GM11168 (cell line): ENCODE results near the gene ADAMTS14.
"Not testable (repeated sequence)": the region's sequence is repeated elsewhere in the genome, so short reads cannot be mapped to it uniquely, and the experiment has no call there.

Source experiments
- in situ Hi-C: fragments of 300-500 bp; cut with MboI; formaldehyde crosslinking; loops from one replicate; pipeline ENCODE4 v1.12.0; 2022; ENCODE audit warnings: low sequenced_read_pairs; ENCODE audit not compliant: unreplicated experiment

ADAMTS14 gene

DNA sequence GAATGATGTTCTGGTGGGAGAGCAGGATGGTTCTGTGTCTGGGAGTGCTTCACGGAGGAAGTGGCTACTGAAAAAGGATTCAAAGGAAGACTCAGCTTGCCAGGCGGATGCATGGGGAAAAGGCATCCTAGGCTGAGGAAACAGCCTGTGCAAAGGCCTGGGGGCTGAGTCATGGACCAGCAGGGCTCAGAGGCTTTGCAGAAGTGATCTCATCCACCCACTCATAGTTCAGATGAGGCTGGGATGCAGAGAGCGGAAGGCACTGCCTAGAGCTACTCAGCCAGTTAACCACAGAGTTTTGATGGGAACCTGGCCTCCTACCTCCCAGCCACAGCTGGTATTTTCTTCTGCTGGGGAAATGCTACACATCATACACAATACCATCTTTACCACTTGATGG is 15.8 kb upstream of the ADAMTS14 start:
- in situ Hi-C loops = no loop called here

DNA sequence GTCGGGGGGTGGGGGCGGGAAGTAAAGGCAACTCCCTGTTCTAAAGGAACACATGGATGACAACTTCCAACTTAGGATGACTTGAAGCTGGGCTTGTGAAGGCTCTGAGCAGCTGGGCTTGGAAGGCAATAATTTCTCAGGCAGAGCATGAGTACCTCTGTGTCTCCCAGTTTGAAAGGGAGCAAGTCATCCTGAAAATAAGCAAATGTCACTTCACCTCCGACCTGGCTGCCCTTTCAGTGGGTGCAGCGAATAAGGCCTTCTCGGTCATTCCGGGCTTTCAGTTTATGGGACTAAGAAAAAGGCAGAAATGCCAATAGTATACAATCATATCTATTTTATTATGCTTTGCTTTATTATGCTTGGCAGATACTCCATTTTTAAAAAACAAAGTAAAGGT is 15.3 kb upstream of the ADAMTS14 start:
- in situ Hi-C loops = no loop called here

DNA sequence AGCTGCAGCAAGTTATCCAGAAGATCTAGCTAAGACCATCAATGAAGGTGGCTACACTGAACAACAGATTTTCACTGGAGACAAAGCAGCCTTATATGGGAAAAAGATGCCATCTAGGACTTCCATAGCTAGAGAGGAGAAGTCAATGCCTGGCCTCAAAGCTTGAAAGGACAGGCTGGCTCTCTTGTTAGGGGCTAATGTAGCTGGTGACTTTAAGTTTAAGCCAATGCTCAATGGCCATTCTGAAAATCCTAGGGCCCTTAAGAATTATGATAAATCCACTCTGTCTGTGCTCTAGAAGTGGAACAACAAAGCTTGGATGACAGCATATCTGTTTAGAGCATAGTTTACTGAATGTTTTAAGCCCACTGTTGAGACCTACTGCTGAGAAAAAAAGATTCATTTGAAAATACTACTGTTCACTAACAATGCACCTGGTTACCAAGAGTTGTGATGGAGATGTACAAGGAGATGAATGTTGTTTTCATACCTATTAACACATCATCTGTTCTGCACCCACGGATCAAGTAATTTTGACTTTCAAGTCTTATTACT is 13.6 kb upstream of the ADAMTS14 start:
- in situ Hi-C loops = no loop called here

DNA sequence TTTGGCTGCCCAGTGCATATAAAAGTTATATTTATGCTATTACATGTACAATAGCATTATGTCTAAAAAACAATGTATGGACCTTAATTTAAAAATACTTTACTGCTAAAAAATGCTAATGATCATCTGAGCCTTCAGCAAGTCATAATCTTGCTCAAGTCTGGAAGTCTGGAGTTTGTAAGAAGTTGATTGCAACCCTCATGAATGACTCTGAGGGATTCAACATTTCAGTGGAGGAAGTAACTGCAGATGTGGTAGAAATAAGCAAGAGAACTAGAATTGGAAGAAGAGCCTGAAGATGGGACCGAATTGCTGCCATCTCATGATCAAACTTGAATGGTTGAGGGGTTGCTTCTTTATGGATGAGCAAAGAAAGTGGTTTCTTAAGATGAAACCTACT is 13.0 kb upstream of the ADAMTS14 start:
- in situ Hi-C loops = no loop called here

DNA sequence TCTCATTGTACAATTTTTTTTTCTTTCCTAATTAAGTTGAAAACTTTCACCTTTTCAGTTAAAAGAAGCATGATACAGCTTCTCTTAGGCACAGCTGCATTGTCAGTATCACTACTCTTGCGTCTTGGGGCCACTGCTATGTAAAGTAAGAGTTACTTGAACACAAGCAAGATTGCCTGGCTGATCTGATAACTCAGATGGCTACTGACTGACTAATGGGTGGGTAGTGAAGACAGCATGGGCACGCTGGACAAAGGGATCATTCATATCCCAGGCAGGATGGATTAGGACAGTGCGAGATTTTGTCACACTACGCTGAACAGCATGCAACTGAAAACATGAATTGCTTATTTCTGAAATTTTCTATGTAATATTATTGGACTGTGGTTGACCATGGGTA is 11.6 kb upstream of the ADAMTS14 start:
- in situ Hi-C loops = no loop called here

DNA sequence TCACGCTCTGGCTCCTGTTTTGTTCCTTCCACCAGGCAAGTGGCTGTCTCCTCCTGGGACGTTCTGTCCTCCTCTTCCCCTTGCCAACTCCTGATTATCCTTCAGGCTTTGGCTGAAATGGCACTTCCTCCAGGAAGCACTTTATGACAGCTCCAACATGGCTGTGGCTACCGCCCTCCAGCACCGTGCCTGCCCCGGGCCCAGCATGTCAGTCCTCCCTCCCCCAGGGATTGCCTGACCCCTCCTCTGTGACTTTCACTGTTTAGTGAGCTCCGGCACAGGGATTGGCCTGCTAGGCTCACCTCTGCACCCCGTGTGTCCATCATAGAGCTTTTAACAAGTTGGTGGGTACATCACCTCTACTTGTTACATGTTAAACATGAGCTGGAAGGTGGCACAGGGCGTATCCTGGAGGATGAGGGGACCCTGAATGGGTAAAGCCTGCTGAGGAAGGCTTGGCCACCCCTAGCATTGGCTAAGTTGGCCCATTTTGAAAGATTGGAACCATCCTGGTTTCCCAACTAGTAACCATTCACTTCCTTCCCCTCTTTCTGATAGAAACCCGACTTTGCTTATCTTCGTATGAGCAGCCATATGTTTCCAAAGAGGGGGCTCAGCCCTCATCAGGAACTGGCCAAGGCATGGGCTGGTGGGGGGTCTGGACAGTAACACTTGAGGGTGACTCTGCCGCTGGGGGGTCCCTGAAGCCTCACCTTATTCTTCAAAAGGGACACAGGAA is 10.5 kb upstream of the ADAMTS14 start:
- in situ Hi-C loops = no loop called here

DNA sequence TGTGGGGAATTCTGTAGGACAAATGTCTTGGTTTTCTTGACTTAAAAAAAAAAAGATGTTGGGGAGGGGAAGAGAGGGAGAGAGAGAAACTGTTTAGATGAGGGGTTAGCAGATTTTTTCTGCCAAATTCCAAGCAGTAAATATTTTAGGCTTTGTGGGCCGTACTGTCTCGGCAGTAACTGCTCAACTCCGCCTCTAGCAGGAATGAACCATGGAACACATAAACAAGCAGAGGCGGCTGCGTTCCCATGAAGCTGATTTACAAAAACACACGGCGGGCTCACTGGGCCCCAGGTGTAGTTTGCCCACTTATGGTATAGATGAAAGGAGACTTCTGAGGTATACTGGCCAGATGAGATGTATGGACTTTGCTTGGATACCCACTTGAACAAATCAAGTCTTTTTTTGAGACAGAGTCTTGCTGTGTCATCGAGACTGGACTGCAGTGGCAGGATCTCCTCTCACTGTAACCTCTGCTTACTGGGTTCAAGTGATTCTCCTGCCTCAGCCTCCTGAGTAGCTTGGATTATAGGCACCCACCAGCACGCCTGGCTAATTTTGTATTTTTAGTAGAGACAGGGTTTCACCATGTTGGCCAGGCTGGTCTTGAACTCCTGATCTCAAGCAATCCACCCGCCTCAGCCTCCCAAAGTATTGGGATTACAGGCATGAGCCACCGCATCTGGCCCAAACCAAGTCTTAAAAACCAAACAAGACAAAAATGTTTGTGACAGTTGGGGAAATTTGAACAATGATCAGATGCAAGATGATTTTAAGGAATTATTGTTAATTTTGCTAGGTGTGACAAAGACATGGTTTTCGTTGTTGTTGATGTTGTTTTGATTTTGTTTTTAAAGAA is 9.7 kb upstream of the ADAMTS14 start:
- in situ Hi-C loops = no loop called here

DNA sequence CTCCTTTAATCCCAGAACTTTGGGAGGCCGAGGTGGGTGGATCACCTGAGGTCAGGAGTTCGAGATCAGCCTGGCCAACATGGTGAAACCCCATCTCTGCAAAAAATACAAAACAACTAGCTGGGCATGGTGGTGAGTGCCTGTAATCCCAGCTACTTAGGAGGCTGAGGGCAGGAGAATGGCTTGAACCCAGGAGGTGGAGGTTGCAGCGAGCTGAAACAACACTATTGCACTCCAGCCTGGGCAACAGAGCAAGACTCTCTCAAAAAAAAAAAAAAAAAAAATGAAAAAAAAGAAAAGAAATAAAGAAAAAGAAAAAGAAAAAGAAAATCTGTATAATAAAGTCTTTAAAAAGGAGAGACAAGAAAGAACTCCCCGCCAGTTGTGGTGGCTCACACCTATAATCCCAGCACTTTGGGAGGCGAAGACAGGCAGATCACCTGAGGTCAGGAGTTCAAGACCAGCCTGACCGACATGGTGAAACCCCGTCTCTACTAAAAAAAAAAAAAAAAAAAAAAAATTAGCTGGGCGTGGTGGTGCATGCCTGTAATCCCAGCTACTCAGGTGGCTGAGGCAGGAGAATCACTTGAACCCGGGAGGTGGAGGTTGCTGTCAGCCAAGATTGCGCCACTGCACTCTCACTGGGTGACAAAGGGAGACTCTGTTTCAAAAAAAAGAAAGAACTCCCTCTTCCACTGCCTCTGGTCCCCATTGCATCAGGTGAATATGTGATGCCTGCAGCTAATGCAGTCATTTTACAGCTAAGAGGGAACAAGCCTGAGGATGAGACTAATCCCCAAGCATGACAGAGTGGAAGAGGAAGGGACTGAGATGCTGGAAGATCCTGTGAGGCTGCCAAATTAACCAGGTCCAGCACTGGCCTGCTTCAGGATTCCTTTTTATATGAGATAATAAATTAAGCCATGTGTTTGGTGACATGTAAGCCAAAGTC is 8.6 kb upstream of the ADAMTS14 start:
- in situ Hi-C loops = not testable (repeated sequence)

DNA sequence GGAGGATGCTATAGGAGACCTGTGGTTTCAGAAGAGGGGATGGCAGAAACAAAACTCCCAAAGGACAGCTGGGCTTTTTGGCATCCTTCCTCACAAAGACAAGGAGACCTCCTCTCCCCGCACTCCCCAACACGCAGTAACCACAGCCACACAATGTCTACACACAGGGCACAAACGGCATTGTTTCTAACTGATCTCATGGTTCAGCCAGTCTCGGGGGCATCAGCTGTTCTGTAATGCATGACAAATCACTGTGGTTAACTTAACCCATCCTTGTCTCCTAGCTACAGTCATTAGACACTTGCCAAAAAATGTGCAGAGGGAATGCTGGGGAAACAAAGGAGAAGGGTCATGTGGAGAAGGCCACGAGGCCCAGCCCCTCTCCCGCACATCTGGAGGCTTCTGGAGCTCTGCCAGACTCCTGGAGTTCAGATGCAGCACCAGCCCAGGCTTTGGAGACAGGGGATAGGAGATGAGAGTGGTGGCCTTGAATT is 7.6 kb upstream of the ADAMTS14 start:
- in situ Hi-C loops = no loop called here

DNA sequence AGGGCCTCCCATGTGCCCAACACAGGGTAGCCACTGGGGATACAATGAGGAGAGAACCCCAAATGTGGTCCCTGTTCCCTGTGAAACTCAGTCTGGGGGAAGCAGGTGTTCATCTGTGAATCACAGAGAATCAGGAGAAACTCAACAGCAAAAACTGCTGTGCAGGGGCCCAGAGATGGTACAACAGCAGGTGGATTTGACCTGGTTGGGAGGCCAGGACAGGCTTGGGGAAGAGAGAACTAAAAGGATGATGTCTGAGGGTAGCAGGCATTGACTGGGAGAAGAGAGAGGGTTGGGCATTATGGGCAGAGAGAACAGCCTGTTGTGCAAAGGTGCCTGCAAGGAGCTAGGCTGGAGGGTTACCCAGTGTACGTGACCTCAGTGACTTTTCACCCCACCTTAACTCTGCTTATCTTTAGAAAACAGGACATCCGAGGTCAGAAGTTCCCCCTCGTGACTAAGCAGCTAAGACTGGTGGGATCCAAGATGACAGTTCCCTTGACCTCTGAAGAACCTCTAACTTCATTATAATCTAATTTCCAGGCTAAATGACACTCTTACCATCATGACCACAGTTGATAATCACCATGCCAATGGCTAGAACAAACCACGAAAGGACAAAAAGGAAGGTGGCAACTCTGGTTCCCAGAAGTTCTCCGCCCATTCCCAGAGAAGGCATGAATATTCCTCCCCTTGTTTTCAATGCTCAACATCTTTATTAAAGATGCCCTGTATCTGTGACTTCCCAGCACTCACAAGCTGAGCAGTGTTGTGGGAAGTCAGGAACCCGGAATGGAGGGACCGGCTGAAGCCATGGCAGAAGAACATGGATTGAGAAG is 5.1 kb upstream of the ADAMTS14 start:
- in situ Hi-C loops = no loop called here

DNA sequence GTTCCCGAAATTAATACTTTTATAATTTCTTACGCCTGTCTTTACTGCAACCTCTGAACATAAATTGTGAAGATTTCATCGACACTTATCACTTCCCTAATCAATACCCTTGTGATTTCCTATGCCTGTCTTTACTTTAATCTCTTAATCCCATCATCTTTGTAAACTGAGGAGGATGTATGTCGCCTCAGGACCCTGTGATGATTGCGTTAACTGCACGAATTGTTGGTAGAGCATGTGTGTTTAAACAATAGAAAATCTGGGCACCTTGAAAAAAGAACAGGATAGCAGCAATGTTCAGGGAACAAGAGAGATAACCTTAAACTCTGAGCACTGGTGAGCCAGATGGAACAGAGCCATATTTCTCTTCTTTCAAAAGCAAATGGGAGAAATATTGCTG is 4.5 kb upstream of the ADAMTS14 start:
- in situ Hi-C loops = not testable (repeated sequence)

DNA sequence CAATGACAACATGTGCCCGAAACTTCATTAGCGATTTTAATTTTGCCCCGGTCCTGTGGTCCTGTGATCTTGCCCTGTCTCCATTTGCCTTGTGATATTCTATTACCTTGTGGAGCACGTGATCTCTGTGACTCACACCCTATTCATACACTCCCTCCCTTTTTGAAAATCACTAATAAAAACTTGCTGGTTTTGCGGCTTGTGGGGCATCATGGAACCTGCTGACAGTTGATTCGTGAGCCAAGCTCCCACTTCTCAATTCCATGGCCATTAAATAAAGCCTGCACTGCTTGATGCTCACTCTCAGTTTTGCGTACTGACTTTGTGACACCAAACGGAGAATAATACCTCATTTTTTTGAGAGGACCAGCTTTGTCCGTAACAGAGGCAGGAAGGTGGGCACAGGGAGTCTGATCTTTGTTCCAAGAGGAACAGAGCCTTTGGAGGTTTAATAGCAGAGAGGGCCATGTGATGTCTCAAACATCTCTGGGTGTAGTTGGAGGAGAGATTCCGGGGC is 3.8 kb upstream of the ADAMTS14 start:
- in situ Hi-C loops = no loop called here

DNA sequence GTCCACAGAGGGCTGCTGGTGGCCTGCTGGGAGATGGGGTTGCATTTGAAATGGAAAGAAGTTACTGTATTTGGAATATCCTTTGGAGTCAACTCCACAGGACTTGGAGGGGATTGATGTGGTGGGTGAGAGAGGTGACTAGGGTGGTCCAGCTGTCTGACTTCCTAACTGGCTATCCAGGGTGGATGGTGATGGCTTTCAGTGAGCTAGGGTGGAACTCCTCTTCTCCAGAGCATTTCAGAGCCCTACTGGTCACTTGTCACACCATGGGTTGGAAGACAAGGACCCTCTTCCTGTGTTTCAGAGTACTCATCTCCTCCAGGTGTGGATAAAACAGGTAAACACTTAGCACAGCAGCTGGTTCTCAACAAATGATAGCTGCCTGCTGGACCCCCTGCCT is 3.3 kb upstream of the ADAMTS14 start:
- in situ Hi-C loops = no loop called here

DNA sequence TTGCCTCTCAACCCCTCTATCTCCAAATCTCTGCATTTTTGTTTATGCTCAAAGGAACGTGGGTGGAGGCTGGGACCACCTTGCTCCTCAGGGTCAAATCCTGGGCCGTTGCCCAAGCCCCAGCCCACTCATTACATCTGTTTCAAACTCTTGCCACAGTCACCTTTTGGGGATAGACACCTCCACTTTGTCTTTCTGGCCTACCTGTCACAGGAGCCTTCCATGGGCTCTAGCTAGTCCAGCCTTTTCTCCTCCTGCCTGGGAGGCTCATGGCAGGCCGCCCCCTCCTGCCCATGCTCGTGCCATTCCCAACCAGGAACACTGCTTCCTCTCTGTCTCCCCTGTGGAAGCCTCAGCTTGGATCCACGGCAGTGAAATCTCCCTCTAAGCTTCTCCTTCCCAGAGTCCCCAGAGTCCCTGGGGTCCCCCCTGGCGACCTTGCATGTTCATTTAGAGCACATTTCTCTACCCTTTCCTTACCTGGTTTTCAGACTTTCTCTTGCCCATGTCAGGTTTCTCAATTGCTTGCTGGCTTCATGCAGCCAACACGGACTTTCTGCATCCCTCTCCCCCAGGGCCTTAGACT is 2.5 kb upstream of the ADAMTS14 start:
- in situ Hi-C loops = no loop called here

DNA sequence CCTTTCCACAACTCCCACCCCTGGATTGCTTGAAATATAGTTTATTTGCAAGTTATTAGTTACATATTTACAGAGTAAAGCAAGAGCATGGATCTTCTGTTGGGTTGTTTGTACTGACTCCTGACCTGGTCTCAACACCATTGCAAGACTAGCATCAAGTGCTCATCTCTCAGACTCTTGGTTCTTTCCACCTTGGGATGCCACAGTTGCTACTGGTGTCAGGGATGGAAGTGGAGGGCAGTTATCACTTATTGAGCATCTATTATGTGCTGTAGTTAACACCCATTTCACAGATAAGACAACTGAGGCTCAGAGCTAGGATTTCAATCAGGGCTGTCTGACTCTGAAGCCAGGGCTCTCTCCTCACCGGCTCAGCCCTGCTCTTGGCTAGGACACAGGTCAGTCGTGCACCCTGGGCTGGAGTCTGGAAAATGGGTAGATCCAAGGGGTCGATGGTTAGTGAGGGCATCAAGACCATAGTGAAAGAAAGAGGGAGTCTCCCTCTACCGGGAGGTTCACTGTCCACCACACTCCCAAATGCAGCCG is 614 bp upstream of the ADAMTS14 start:
- in situ Hi-C loops = no loop called here

DNA sequence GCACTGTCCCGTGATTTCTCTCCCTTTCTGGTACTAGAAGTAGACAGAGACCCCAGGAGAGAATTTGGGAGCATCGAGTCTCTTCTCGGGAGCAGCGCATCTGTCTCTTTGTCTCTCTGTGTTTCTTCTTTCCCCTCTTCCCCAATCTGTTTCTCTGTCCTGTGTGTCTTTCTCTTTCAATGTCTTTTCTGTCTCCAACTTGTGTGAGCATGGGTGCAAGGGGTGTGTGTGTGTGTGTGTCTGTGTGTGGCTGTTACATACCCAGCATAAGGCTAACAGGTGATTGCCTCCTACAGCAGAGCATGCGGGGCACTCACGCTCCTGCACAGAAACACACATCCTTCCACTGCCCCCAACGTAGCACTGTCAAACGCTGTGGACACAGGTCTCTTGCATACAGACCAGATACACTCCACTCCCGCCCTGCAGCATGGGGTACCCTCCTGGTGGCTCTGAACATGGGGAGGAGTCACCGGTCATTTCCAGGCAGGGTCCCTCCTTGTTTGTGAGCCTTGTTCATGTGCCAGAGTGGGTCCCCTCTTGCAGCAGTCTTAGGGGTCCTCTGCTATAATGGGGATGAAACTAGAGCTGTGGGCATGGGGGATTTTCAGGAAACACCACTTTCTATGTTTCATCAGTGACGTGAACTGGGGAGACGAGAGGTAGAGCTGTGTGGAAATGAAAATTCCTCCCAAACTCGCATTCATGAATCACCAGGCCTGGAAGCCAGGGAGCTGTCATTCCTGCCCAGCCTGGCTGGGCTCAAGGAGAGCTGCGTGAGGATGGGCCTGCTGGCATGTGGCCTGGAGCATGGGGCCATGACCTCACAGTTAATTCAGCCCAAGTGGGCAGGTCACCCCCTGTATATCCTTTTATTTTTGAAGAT is 980 bp downstream of the ADAMTS14 start:
- in situ Hi-C loops = no loop called here

DNA sequence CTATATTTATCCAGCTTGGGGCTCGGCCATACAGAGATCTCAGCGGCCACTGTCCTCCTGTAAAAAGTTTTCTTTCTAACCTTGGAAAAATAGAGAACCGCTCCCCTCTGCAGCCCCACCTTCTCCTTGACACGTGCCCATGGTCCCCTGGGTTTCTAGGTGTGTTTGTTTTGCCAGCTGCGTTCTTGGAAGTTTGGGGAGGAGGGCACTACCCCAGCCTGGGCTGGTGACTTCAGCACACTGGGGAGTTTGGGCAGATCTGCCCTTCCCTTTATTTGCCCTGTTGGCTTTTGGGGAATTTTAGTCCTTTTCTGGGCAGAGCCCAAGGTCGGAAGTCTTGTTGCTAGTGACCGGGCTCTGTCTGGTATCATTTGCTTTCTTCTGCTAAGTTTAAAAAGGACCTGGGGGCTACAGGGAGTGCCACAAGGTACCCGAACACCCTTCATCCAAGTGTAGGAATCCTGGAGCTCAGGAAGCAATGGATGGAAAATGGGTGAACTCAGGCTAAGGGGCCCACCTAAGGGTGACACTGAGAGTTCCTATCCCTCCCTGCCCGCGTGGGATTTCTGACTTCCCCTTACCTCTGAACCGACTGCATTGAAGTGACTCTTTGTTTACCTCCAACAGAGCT is 1.7 kb downstream of the ADAMTS14 start:
- in situ Hi-C loops = no loop called here
